Measurements from ENCODE around the gene JAG2.

JAG2 gene

GRCh38 chr14:105196265-105196960 is 27.8 kb upstream of the JAG2 start:
- Histone ChIP-seq H3K27ac (ENCODE audit: low read depth, low read length) (no peak overlapping the region), H3K4me1 (ENCODE audit: control insufficient read depth in 1 of 2, insufficient read depth in 2 of 2, low read length in 2 of 2) (peaks cover 15 to 26% of the 10 kb centered on the region in 2 donors), H3K9me3 (ENCODE audit: control insufficient read depth in 1 of 2, low read length in 2 of 2) (no peaks in the 10 kb centered on the region), H3K36me3 (ENCODE audit: control insufficient read depth in 1 of 2, insufficient read depth in 2 of 2, low read length in 2 of 2) (no peaks in the 10 kb centered on the region), H3K9ac (ENCODE audit: low read depth in 1 of 2, low read length in 2 of 2) (no peak overlapping the region), H3K27me3 (ENCODE audit: control insufficient read depth in 1 of 2, insufficient read depth in 2 of 2, low read length in 2 of 2) (peaks cover 54 to 64% of the 10 kb centered on the region in 2 donors), H3K4me3 (ENCODE audit: low read depth in 1 of 2, low read length in 2 of 2) (no peak overlapping the region)

GRCh38 chr14:105195522-105196264 is 27.1 kb upstream of the JAG2 start:
- H3K27ac ChIP-seq (ENCODE audit: low read depth, low read length): peak overlapping the region; percentile 20

GRCh38 chr14:105195051-105195450 is 26.5 kb upstream of the JAG2 start:
- Histone ChIP-seq H3K9me3 (ENCODE audit: control insufficient read depth in 1 of 2, low read length in 2 of 2) (no peaks in the 10 kb centered on the region), H3K4me3 (ENCODE audit: low read depth in 1 of 2, low read length in 2 of 2) (no peak overlapping the region), H3K4me1 (ENCODE audit: control insufficient read depth in 1 of 2, insufficient read depth in 2 of 2, low read length in 2 of 2) (peaks cover 15 to 26% of the 10 kb centered on the region in 2 donors), H3K36me3 (ENCODE audit: control insufficient read depth in 1 of 2, insufficient read depth in 2 of 2, low read length in 2 of 2) (no peaks in the 10 kb centered on the region), H3K27ac (ENCODE audit: low read depth, low read length) (no peak overlapping the region), H3K9ac (ENCODE audit: low read depth in 1 of 2, low read length in 2 of 2) (no peak overlapping the region), H3K27me3 (ENCODE audit: control insufficient read depth in 1 of 2, insufficient read depth in 2 of 2, low read length in 2 of 2) (peaks cover 44 to 57% of the 10 kb centered on the region in 2 donors)

More at GRCh38 chr14:105195522-105196264, 27.1 kb upstream of the JAG2 start:
- Histone ChIP-seq H3K36me3 (ENCODE audit: control insufficient read depth in 1 of 2, insufficient read depth in 2 of 2, low read length in 2 of 2) (no peaks in the 10 kb centered on the region), H3K4me3 (ENCODE audit: low read depth in 1 of 2, low read length in 2 of 2) (no peak overlapping the region), H3K27me3 (ENCODE audit: control insufficient read depth in 1 of 2, insufficient read depth in 2 of 2, low read length in 2 of 2) (peaks cover 47 to 57% of the 10 kb centered on the region in 2 donors), H3K9ac (ENCODE audit: low read depth in 1 of 2, low read length in 2 of 2) (no peak overlapping the region), H3K4me1 (ENCODE audit: control insufficient read depth in 1 of 2, insufficient read depth in 2 of 2, low read length in 2 of 2) (peaks cover 15 to 26% of the 10 kb centered on the region in 2 donors), H3K9me3 (ENCODE audit: control insufficient read depth in 1 of 2, low read length in 2 of 2) (no peaks in the 10 kb centered on the region)

GRCh38 chr14:105193916-105194782 is 25.6 kb upstream of the JAG2 start:
- Histone ChIP-seq H3K9me3 (ENCODE audit: control insufficient read depth in 1 of 2, low read length in 2 of 2) (no peaks in the 10 kb centered on the region), H3K4me1 (ENCODE audit: control insufficient read depth in 1 of 2, insufficient read depth in 2 of 2, low read length in 2 of 2) (peaks cover 15 to 23% of the 10 kb centered on the region in 2 donors), H3K27ac (ENCODE audit: low read depth, low read length) (no peak overlapping the region), H3K27me3 (ENCODE audit: control insufficient read depth in 1 of 2, insufficient read depth in 2 of 2, low read length in 2 of 2) (peaks cover 41 to 57% of the 10 kb centered on the region in 2 donors), H3K9ac (ENCODE audit: low read depth in 1 of 2, low read length in 2 of 2) (no peak overlapping the region), H3K36me3 (ENCODE audit: control insufficient read depth in 1 of 2, insufficient read depth in 2 of 2, low read length in 2 of 2) (no peaks in the 10 kb centered on the region), H3K4me3 (ENCODE audit: low read depth in 1 of 2, low read length in 2 of 2) (no peak overlapping the region)

GRCh38 chr14:105192866-105193731 is 24.5 kb upstream of the JAG2 start:
- Histone ChIP-seq H3K36me3 (ENCODE audit: control insufficient read depth in 1 of 2, insufficient read depth in 2 of 2, low read length in 2 of 2) (no peaks in the 10 kb centered on the region), H3K9ac (ENCODE audit: low read depth in 1 of 2, low read length in 2 of 2) (no peak overlapping the region), H3K4me3 (ENCODE audit: low read depth in 1 of 2, low read length in 2 of 2) (no peak overlapping the region), H3K27me3 (ENCODE audit: control insufficient read depth in 1 of 2, insufficient read depth in 2 of 2, low read length in 2 of 2) (peaks cover 35 to 49% of the 10 kb centered on the region in 2 donors), H3K27ac (ENCODE audit: low read depth, low read length) (no peak overlapping the region), H3K9me3 (ENCODE audit: control insufficient read depth in 1 of 2, low read length in 2 of 2) (peaks cover 0 to 4% of the 10 kb centered on the region in 2 donors), H3K4me1 (ENCODE audit: control insufficient read depth in 1 of 2, insufficient read depth in 2 of 2, low read length in 2 of 2) (peaks cover 15 to 23% of the 10 kb centered on the region in 2 donors)

GRCh38 chr14:105187935-105188524 is 19.5 kb upstream of the JAG2 start:
- Histone ChIP-seq H3K4me3 (ENCODE audit: low read depth in 1 of 2, low read length in 2 of 2) (no peak overlapping the region), H3K4me1 (ENCODE audit: control insufficient read depth in 1 of 2, insufficient read depth in 2 of 2, low read length in 2 of 2) (no peaks in the 10 kb centered on the region), H3K9me3 (ENCODE audit: control insufficient read depth in 1 of 2, low read length in 2 of 2) (peaks cover 0 to 5% of the 10 kb centered on the region in 2 donors), H3K36me3 (ENCODE audit: control insufficient read depth in 1 of 2, insufficient read depth in 2 of 2, low read length in 2 of 2) (no peaks in the 10 kb centered on the region), H3K27me3 (ENCODE audit: control insufficient read depth in 1 of 2, insufficient read depth in 2 of 2, low read length in 2 of 2) (peaks cover under 1 to 13% of the 10 kb centered on the region in 2 donors), H3K27ac (ENCODE audit: low read depth, low read length) (no peak overlapping the region), H3K9ac (ENCODE audit: low read depth in 1 of 2, low read length in 2 of 2) (no peak overlapping the region)

GRCh38 chr14:105187116-105187515 is 18.5 kb upstream of the JAG2 start:
- H3K27me3 ChIP-seq (ENCODE audit: control insufficient read depth in 1 of 2, insufficient read depth in 2 of 2, low read length in 2 of 2): peaks cover 0 to 9% of the 10 kb centered on the region in 2 donors
- no peak overlapping the region for H3K4me3 ChIP-seq (ENCODE audit: low read depth in 1 of 2, low read length in 2 of 2)
- no peak overlapping the region for H3K27ac ChIP-seq (ENCODE audit: low read depth, low read length)
- no peak overlapping the region for H3K9ac ChIP-seq (ENCODE audit: low read depth in 1 of 2, low read length in 2 of 2)
- peaks cover under 1 to 1% of the 10 kb centered on the region in 2 donors for H3K4me1 ChIP-seq (ENCODE audit: control insufficient read depth in 1 of 2, insufficient read depth in 2 of 2, low read length in 2 of 2)
- peaks cover 0 to 5% of the 10 kb centered on the region in 2 donors for H3K9me3 ChIP-seq (ENCODE audit: control insufficient read depth in 1 of 2, low read length in 2 of 2)
- no peaks in the 10 kb centered on the region for H3K36me3 ChIP-seq (ENCODE audit: control insufficient read depth in 1 of 2, insufficient read depth in 2 of 2, low read length in 2 of 2)

GRCh38 chr14:105185973-105186372 is 17.4 kb upstream of the JAG2 start:
- H3K27me3 ChIP-seq (ENCODE audit: control insufficient read depth in 1 of 2, insufficient read depth in 2 of 2, low read length in 2 of 2): peaks cover 0 to 9% of the 10 kb centered on the region in 2 donors

GRCh38 chr14:105185001-105185400 is 16.4 kb upstream of the JAG2 start:
- Histone ChIP-seq H3K4me3 (ENCODE audit: low read depth in 1 of 2, low read length in 2 of 2) (no peak overlapping the region), H3K9me3 (ENCODE audit: control insufficient read depth in 1 of 2, low read length in 2 of 2) (peaks cover 0 to 5% of the 10 kb centered on the region in 2 donors), H3K9ac (ENCODE audit: low read depth in 1 of 2, low read length in 2 of 2) (no peak overlapping the region), H3K27ac (ENCODE audit: low read depth, low read length) (no peak overlapping the region), H3K36me3 (ENCODE audit: control insufficient read depth in 1 of 2, insufficient read depth in 2 of 2, low read length in 2 of 2) (no peaks in the 10 kb centered on the region), H3K4me1 (ENCODE audit: control insufficient read depth in 1 of 2, insufficient read depth in 2 of 2, low read length in 2 of 2) (peaks cover 13 to 15% of the 10 kb centered on the region in 2 donors), H3K27me3 (ENCODE audit: control insufficient read depth in 1 of 2, insufficient read depth in 2 of 2, low read length in 2 of 2) (peaks cover 0 to 9% of the 10 kb centered on the region in 2 donors)

More at GRCh38 chr14:105185973-105186372, 17.4 kb upstream of the JAG2 start:
- Histone ChIP-seq H3K9me3 (ENCODE audit: control insufficient read depth in 1 of 2, low read length in 2 of 2) (peaks cover 0 to 5% of the 10 kb centered on the region in 2 donors), H3K4me1 (ENCODE audit: control insufficient read depth in 1 of 2, insufficient read depth in 2 of 2, low read length in 2 of 2) (peaks cover 8 to 9% of the 10 kb centered on the region in 2 donors), H3K36me3 (ENCODE audit: control insufficient read depth in 1 of 2, insufficient read depth in 2 of 2, low read length in 2 of 2) (no peaks in the 10 kb centered on the region), H3K4me3 (ENCODE audit: low read depth in 1 of 2, low read length in 2 of 2) (no peak overlapping the region), H3K9ac (ENCODE audit: low read depth in 1 of 2, low read length in 2 of 2) (no peak overlapping the region), H3K27ac (ENCODE audit: low read depth, low read length) (no peak overlapping the region)

Measured in duodenal mucosa (tissue), 2 donors.